WTC11 (cell line): ENCODE results near the gene COX10. TPM values are rescaled to one million over a fixed set of nuclear protein-coding genes. Genes with fewer than 3 reads are reported as not detected.
"Not testable (repeated sequence)": the region's sequence is repeated elsewhere in the genome, so short reads cannot be mapped to it uniquely, and the experiment has no call there.

ENCODE experiments used
- ATAC-seq: fragments of 200-7000 bp; cut with Tn5 transposase; 2 replicates; pipeline ENCODE4 v1.10.0; 2021; ENCODE audit warnings: mild to moderate bottlenecking, moderate library complexity
- CTCF ChIA-PET: fragments of 300-600 bp; sonication (Branson Sonifier 250); formaldehyde crosslinking; loops from one replicate; lab custom pipeline; 2021; ENCODE audit warnings: antibody characterized with exemption; lab: Charles Lee
- POLR2A ChIA-PET: fragments of 350-600 bp; sonication (Branson Sonifier 250); formaldehyde crosslinking; loops from one replicate; lab custom pipeline; 2021; ENCODE audit warnings: antibody characterized with exemption; lab: Charles Lee
- DNase-seq: peaks from one replicate; pipeline ENCODE4 v3.0.0; 2021; ENCODE audit warnings: low spot score
- H3K27ac Mint-ChIP-seq: 2 replicates; pipeline ENCODE4 v1.8.0; 2021; ENCODE audit warnings: mixed read lengths
- H3K27me3 Mint-ChIP-seq: 2 replicates; pipeline ENCODE4 v1.8.0; 2021; ENCODE audit warnings: low read depth, mild to moderate bottlenecking, moderate library complexity, mixed read lengths
- H3K36me3 Mint-ChIP-seq: 2 replicates; pipeline ENCODE4 v1.8.0; 2021; ENCODE audit warnings: mixed read lengths
- H3K4me1 Mint-ChIP-seq: 2 replicates; pipeline ENCODE4 v1.8.0; 2022; ENCODE audit warnings: mixed read lengths
- H3K4me3 Mint-ChIP-seq: 2 replicates; pipeline ENCODE4 v1.8.0; 2021; ENCODE audit warnings: mild to moderate bottlenecking, moderate library complexity, mixed read lengths
- H3K9me3 Mint-ChIP-seq: 2 replicates; pipeline ENCODE4 v1.8.0; 2021; ENCODE audit warnings: mixed read lengths
- GABPB1 ChIP-seq: sonication (generic); formaldehyde crosslinking; IDR thresholded peaks from 2 replicates; pipeline ENCODE4 v1.8.1; 2023; ENCODE audit warnings: mild to moderate bottlenecking, missing genetic modification reagents
- IRF2 ChIP-seq: sonication (generic); formaldehyde crosslinking; IDR thresholded peaks from 2 replicates; pipeline ENCODE4 v1.8.0; 2022; ENCODE audit warnings: low read depth, missing genetic modification reagents, borderline replicate concordance
- MXD4 ChIP-seq: fragments of 250-450 bp; sonication (Bioruptor Pico); IDR thresholded peaks from 2 replicates; pipeline ENCODE4 v1.8.0; 2021; ENCODE audit warnings: mild to moderate bottlenecking, moderate library complexity, borderline replicate concordance
- NR2C2 ChIP-seq: sonication (generic); formaldehyde crosslinking; IDR thresholded peaks from 2 replicates; pipeline ENCODE4 v1.8.0; 2022; ENCODE audit warnings: mild to moderate bottlenecking, missing genetic modification reagents
- NR3C1 ChIP-seq: sonication (generic); formaldehyde crosslinking; conservative IDR thresholded peaks from 2 replicates; pipeline ENCODE4 v1.8.1; 2023; ENCODE audit warnings: low read depth, mild to moderate bottlenecking, missing genetic modification reagents
- SMAD3 ChIP-seq: sonication (generic); formaldehyde crosslinking; IDR thresholded peaks from 2 replicates; pipeline ENCODE4 v1.8.0; 2022; ENCODE audit warnings: missing genetic modification reagents, mild to moderate bottlenecking, borderline replicate concordance
- ZNF671 ChIP-seq: fragments of 250-450 bp; sonication (Bioruptor Pico); IDR thresholded peaks from 2 replicates; pipeline ENCODE4 v1.8.0; 2021; ENCODE audit warnings: mild to moderate bottlenecking
- total RNA-seq: library from RNA; stranded (reverse); gene quantifications from 3 replicates; pipeline ENCODE4 v1.2.3, GENCODE V29; 2021
- TF ChIP-seq, protein P1 (sequence below): sonication (generic); formaldehyde crosslinking; IDR thresholded peaks from 2 replicates; pipeline ENCODE4 v1.8.1; 2023; ENCODE audit warnings: mild to moderate bottlenecking, missing genetic modification reagents
- TF ChIP-seq, protein P2 (sequence below): sonication (generic); formaldehyde crosslinking; IDR thresholded peaks from 2 replicates; pipeline ENCODE4 v1.8.0; 2023; ENCODE audit warnings: missing genetic modification reagents
- TF ChIP-seq, protein P3 (sequence below): sonication (generic); formaldehyde crosslinking; IDR thresholded peaks from 2 replicates; pipeline ENCODE4 v1.8.0; 2022; ENCODE audit warnings: mild to moderate bottlenecking, missing genetic modification reagents
- TF ChIP-seq, protein P4 (sequence below): sonication (generic); formaldehyde crosslinking; IDR thresholded peaks from 2 replicates; pipeline ENCODE4 v1.8.1; 2023; ENCODE audit warnings: mild to moderate bottlenecking, missing genetic modification reagents, borderline replicate concordance
- TF ChIP-seq, protein P5 (sequence below): fragments of 200-600 bp; IDR thresholded peaks from 2 replicates; pipeline ENCODE4 v1.8.0; 2022; ENCODE audit warnings: antibody characterized with exemption
- TF ChIP-seq, protein P6 (sequence below): sonication (generic); formaldehyde crosslinking; conservative IDR thresholded peaks from 2 replicates; pipeline ENCODE4 v1.8.1; 2023; ENCODE audit warnings: mild to moderate bottlenecking, low read depth, missing genetic modification reagents, moderate library complexity
- TF ChIP-seq, protein P7 (sequence below): sonication (generic); formaldehyde crosslinking; conservative IDR thresholded peaks from 2 replicates; pipeline ENCODE4 v1.8.1; 2022; ENCODE audit warnings: mild to moderate bottlenecking, missing genetic modification reagents

Gene COX10
- total RNA-seq, 1 experiment from 2014 or later = 22.0 TPM

DNA sequence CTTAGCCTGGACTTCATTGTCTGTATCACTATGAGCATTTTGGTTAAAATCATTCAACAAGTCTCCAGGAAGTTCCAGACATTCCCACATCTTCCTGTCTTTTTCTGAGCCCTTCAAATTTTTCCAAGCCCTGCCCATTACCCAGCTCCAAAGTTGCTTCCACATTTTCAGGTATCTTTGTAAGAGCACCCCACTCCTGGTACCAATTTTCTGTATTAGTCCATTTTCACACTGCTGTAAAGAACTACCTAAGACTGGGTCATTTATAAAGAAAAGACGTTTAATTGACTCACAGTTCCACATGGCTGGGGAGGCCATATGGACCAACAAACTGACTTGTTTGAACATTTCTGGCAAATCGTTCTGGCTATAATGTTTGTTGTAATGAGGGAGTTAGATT lies 100.0 kb downstream of the COX10 start:
- Mint-ChIP-seq H3K4me1 (peaks cover 10% of the 10 kb centered on the region), H3K27ac (no peak overlapping the region), H3K9me3 (peaks cover 40% of the 10 kb centered on the region), H3K27me3 (no peaks in the 10 kb centered on the region; the same call in 1 of the 2 replicates), H3K4me3 (no peak overlapping the region), H3K36me3 (peaks cover 40% of the 10 kb centered on the region)
- no peak for ATAC-seq
- ChIA-PET CTCF (no interaction called here), POLR2A (no interaction called here)
- DNase-seq = no peak
- TF ChIP-seq, protein P1, sequence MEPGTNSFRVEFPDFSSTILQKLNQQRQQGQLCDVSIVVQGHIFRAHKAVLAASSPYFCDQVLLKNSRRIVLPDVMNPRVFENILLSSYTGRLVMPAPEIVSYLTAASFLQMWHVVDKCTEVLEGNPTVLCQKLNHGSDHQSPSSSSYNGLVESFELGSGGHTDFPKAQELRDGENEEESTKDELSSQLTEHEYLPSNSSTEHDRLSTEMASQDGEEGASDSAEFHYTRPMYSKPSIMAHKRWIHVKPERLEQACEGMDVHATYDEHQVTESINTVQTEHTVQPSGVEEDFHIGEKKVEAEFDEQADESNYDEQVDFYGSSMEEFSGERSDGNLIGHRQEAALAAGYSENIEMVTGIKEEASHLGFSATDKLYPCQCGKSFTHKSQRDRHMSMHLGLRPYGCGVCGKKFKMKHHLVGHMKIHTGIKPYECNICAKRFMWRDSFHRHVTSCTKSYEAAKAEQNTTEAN (CRISPR knock-in tag) = no peak
- TF ChIP-seq NR2C2 (CRISPR knock-in tag) = no peak
- no peak for TF ChIP-seq ZNF671
- no peak for TF ChIP-seq GABPB1 (CRISPR knock-in tag)
- TF ChIP-seq, protein P2, sequence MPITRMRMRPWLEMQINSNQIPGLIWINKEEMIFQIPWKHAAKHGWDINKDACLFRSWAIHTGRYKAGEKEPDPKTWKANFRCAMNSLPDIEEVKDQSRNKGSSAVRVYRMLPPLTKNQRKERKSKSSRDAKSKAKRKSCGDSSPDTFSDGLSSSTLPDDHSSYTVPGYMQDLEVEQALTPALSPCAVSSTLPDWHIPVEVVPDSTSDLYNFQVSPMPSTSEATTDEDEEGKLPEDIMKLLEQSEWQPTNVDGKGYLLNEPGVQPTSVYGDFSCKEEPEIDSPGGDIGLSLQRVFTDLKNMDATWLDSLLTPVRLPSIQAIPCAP (CRISPR knock-in tag) = no peak

DNA sequence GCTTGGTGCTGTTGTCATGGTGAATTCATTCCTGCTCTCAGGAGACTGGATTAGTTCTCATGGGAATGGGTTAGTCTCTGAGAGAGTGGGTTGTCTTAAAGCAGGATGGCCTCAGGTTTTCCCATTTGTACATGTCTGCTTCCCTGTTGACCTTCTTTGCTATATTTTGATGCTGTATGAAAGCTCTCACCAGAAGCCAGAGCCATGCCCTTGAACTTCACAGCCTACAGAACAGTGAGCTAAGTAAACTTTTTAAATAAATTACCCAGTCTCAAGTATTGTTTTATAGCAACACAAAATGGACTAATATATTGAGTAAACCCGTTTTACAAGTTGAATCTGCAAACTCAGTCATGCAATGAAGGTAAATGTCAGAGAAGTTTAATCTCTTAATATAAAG lies 100.6 kb downstream of the COX10 start:
- CTCF ChIA-PET = no interaction called here
- Mint-ChIP-seq H3K4me3 (no peak overlapping the region), H3K4me1 (0 out of 2 replicates have a peak, but pooled peaks cover 5% of the 10 kb centered on the region), H3K27me3 (no peaks in the 10 kb centered on the region; the same call in 1 of the 2 replicates), H3K27ac (no peak overlapping the region), H3K9me3 (peaks cover 40% of the 10 kb centered on the region), H3K36me3 (peaks cover 40% of the 10 kb centered on the region)
- POLR2A ChIA-PET = no interaction called here
- TF ChIP-seq, protein P2 (CRISPR knock-in tag) = no peak
- TF ChIP-seq, protein P3, sequence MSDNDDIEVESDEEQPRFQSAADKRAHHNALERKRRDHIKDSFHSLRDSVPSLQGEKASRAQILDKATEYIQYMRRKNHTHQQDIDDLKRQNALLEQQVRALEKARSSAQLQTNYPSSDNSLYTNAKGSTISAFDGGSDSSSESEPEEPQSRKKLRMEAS = no peak
- TF ChIP-seq MXD4 = no peak
- no peak for TF ChIP-seq NR3C1 (CRISPR knock-in tag)
- TF ChIP-seq, protein P4, sequence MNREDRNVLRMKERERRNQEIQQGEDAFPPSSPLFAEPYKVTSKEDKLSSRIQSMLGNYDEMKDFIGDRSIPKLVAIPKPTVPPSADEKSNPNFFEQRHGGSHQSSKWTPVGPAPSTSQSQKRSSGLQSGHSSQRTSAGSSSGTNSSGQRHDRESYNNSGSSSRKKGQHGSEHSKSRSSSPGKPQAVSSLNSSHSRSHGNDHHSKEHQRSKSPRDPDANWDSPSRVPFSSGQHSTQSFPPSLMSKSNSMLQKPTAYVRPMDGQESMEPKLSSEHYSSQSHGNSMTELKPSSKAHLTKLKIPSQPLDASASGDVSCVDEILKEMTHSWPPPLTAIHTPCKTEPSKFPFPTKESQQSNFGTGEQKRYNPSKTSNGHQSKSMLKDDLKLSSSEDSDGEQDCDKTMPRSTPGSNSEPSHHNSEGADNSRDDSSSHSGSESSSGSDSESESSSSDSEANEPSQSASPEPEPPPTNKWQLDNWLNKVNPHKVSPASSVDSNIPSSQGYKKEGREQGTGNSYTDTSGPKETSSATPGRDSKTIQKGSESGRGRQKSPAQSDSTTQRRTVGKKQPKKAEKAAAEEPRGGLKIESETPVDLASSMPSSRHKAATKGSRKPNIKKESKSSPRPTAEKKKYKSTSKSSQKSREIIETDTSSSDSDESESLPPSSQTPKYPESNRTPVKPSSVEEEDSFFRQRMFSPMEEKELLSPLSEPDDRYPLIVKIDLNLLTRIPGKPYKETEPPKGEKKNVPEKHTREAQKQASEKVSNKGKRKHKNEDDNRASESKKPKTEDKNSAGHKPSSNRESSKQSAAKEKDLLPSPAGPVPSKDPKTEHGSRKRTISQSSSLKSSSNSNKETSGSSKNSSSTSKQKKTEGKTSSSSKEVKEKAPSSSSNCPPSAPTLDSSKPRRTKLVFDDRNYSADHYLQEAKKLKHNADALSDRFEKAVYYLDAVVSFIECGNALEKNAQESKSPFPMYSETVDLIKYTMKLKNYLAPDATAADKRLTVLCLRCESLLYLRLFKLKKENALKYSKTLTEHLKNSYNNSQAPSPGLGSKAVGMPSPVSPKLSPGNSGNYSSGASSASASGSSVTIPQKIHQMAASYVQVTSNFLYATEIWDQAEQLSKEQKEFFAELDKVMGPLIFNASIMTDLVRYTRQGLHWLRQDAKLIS (CRISPR knock-in tag) = no peak
- TF ChIP-seq IRF2 (CRISPR knock-in tag) = no peak
- TF ChIP-seq, protein P5, sequence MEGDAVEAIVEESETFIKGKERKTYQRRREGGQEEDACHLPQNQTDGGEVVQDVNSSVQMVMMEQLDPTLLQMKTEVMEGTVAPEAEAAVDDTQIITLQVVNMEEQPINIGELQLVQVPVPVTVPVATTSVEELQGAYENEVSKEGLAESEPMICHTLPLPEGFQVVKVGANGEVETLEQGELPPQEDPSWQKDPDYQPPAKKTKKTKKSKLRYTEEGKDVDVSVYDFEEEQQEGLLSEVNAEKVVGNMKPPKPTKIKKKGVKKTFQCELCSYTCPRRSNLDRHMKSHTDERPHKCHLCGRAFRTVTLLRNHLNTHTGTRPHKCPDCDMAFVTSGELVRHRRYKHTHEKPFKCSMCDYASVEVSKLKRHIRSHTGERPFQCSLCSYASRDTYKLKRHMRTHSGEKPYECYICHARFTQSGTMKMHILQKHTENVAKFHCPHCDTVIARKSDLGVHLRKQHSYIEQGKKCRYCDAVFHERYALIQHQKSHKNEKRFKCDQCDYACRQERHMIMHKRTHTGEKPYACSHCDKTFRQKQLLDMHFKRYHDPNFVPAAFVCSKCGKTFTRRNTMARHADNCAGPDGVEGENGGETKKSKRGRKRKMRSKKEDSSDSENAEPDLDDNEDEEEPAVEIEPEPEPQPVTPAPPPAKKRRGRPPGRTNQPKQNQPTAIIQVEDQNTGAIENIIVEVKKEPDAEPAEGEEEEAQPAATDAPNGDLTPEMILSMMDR = no peak
- TF ChIP-seq SMAD3 (CRISPR knock-in tag) = no peak
- TF ChIP-seq, protein P6, sequence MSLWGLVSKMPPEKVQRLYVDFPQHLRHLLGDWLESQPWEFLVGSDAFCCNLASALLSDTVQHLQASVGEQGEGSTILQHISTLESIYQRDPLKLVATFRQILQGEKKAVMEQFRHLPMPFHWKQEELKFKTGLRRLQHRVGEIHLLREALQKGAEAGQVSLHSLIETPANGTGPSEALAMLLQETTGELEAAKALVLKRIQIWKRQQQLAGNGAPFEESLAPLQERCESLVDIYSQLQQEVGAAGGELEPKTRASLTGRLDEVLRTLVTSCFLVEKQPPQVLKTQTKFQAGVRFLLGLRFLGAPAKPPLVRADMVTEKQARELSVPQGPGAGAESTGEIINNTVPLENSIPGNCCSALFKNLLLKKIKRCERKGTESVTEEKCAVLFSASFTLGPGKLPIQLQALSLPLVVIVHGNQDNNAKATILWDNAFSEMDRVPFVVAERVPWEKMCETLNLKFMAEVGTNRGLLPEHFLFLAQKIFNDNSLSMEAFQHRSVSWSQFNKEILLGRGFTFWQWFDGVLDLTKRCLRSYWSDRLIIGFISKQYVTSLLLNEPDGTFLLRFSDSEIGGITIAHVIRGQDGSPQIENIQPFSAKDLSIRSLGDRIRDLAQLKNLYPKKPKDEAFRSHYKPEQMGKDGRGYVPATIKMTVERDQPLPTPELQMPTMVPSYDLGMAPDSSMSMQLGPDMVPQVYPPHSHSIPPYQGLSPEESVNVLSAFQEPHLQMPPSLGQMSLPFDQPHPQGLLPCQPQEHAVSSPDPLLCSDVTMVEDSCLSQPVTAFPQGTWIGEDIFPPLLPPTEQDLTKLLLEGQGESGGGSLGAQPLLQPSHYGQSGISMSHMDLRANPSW = no peak
- TF ChIP-seq, protein P7, sequence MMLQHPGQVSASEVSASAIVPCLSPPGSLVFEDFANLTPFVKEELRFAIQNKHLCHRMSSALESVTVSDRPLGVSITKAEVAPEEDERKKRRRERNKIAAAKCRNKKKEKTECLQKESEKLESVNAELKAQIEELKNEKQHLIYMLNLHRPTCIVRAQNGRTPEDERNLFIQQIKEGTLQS = no peak
- no peak for DNase-seq
- no peak for ATAC-seq

DNA sequence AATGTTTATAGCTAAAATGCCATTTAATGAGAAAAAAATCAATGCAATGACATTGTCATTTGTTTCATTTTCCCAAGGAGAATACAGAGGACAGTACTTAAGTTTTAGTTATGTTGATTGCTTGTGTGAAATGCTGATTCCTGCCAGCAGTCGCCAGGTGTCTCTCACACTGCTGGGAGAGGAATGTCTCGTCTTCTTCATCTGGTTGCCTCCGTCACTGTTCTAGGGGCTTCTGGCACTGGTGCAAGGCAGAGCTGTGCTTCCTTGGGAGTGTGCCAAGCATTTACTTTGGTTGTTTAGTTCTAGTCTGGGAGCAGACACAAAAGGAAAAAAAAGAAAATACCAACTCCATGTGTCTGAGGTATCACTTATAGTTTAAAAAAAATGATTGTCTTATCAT lies 107.7 kb downstream of the COX10 start:
- DNase-seq = peak; percentile 35
- not testable (repeated sequence) for H3K27me3 Mint-ChIP-seq
- peak overlapping the region; percentile 88 for H3K27ac Mint-ChIP-seq

DNA sequence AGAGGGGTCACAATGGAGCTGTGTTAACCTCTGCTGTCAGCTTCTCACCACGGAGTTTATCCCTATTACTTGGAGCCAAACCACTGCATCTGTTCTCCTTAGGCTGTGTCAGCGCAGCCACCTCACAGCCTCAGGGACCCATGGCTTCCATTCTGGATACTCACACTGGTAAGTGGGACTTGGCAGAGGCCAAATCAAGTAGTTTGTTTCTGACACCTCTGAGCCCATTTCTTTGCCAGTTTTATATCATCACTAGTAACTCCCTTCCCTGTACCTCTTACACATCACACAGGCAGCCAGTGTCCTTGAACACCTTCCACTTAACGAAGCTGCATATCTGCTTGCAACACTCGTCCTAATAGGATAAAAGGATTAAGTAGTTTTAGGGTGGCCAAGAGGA lies 108.5 kb downstream of the COX10 start:
- H3K9me3 Mint-ChIP-seq, DNase-seq, H3K4me3 Mint-ChIP-seq, H3K27me3 Mint-ChIP-seq, POLR2A ChIA-PET, ATAC-seq, H3K36me3 Mint-ChIP-seq, H3K27ac Mint-ChIP-seq, CTCF ChIA-PET: not testable (repeated sequence)
- peaks cover 18% of the 10 kb centered on the region for H3K4me1 Mint-ChIP-seq

More for the DNA sequence above, 107.7 kb downstream of the COX10 start:
- H3K4me1 Mint-ChIP-seq = peaks cover 19% of the 10 kb centered on the region
- H3K9me3 Mint-ChIP-seq, CTCF ChIA-PET, H3K36me3 Mint-ChIP-seq, H3K4me3 Mint-ChIP-seq, POLR2A ChIA-PET: not testable (repeated sequence)
- peak; percentile 93 for ATAC-seq

DNA sequence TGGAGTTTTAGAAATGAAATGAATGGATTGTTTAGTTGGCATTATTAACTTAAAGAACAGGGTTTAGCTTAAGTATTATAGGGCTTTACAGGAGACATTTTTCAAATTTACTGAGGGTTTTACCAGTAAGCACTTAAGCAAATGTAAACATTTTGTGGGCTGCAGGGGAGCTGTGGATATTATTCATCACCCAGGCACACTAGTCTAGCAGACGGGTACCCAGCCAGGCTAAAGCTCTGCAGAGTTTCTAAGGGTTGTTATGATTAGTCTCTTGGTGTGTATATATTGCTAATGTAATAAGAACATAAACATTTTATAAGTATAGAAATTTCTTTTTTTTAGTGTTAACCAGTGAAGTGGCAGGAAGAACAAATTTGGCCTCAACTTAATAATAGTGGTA lies 110.6 kb downstream of the COX10 start:
- ATAC-seq, POLR2A ChIA-PET: not testable (repeated sequence)

More for the DNA sequence above, 110.6 kb downstream of the COX10 start:
- H3K27ac Mint-ChIP-seq, H3K36me3 Mint-ChIP-seq, DNase-seq, H3K9me3 Mint-ChIP-seq, H3K4me3 Mint-ChIP-seq, CTCF ChIA-PET, H3K27me3 Mint-ChIP-seq: not testable (repeated sequence)
- peaks cover 18% of the 10 kb centered on the region for H3K4me1 Mint-ChIP-seq
